ENCODE measurements around the gene ADAMTSL2.

Gene ADAMTSL2

DNA sequence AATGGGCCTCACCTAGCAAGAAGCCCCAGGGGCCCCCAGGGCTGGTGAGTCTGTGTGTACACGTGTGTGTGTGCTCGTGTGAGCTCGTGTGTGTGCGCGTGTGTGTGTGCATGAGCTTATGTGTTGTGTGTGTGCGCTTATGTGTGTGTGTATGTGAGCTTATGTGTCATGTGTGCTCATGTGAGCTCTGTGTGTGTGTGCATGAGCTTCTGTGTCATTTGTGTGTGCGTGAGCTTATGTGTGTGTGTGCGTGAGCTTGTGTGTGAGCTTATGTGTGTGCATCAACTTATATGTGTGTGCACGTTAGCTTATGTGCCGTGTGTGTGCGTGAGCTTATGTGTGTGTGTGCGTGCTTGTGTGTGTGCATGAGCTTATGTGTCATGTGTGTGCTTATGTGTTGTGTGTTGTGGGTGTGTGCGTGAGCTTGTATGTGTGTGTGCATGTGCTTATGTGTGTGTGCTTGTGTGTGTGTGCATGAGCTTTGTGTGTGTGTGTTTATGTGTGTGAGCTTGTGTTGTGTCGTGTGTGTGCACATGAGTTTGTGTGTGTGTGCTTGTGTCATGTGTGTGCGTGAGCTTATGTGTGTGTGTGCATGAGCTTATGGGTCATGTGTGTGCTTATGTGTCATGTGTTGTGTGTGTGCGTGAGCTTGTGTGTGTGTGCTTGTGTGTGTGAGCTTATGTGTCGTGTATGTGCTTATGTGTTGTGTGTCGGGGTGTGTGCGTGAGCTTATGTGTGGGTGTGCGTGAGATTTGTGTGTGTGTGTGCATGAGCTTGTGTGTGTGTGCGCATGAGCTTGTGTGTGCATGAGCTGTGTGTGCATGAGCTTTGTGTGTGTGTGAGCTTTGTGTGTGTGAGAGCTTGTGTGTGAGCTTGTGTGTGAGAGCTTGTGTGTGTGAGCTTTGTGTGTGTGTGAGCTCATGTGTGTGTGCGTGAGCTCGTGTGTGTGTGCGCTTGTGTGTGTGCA, 38.9 kb upstream of the ADAMTSL2 start:
- no peaks in the 10 kb centered on the region for H3K4me1 Mint-ChIP-seq
- H3K4me3 Mint-ChIP-seq: no peak overlapping the region
- ATAC-seq (no peak), DNase-seq (no peak)
- H3K36me3 Mint-ChIP-seq (ENCODE audit: low read depth): no peaks in the 10 kb centered on the region
- no peaks in the 10 kb centered on the region for H3K27me3 Mint-ChIP-seq
- H3K9me3 Mint-ChIP-seq: no peaks in the 10 kb centered on the region
- H3K27ac Mint-ChIP-seq: no peak overlapping the region

DNA sequence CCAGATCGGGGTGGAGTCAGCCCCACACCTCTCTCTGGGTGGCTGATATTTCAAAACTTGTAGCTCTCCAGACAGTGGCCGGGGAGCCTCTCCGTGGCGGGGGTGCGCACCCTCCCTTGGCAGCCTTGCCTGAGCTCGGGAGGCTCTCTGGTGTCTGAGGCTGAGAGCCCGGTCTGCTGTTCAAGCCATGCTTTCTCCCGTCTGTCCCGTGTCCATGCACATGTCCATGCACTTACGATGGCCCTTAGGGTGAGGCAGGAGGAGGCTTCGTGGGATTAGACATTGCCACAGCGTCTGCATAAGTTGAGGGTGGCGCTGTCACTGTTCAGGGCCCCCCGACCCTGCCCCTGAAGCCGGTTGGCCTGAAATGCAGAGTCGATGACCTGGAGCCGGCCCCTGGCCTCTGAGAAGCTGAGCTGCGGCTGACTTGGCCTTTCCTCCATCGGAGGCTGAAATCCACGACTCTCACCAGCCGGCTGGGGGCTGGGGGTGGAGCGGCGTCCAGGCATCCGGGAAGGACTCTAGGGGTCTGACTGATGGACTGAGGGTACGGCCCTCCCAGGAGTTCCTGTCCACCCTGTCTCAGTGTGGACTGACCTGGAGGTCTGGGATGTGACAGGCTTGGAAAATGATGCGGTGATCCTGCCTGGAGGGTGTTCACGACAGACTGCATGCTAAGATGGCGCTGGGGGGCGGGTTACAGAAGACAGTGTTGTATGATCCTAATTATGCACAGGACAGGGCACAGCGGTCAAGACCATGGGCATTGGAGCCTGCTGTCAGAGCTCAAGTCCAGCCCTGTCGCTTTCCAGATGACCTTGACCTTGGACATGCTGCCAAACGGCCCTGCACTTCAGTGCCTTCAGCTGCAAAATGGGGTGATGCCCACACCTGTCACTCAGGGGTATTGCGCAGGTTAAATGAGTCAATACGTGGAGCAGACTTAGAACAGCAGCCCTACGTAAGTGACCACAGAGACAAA, 37.4 kb upstream of the ADAMTSL2 start:
- no peak overlapping the region for H3K4me3 Mint-ChIP-seq
- H3K4me1 Mint-ChIP-seq: no peaks in the 10 kb centered on the region
- peaks cover 10% of the 10 kb centered on the region for H3K9me3 Mint-ChIP-seq
- no peak overlapping the region for H3K27ac Mint-ChIP-seq
- H3K36me3 Mint-ChIP-seq (ENCODE audit: low read depth): no peaks in the 10 kb centered on the region
- no peaks in the 10 kb centered on the region for H3K27me3 Mint-ChIP-seq
- DNase-seq (no peak), ATAC-seq (no peak)

DNA sequence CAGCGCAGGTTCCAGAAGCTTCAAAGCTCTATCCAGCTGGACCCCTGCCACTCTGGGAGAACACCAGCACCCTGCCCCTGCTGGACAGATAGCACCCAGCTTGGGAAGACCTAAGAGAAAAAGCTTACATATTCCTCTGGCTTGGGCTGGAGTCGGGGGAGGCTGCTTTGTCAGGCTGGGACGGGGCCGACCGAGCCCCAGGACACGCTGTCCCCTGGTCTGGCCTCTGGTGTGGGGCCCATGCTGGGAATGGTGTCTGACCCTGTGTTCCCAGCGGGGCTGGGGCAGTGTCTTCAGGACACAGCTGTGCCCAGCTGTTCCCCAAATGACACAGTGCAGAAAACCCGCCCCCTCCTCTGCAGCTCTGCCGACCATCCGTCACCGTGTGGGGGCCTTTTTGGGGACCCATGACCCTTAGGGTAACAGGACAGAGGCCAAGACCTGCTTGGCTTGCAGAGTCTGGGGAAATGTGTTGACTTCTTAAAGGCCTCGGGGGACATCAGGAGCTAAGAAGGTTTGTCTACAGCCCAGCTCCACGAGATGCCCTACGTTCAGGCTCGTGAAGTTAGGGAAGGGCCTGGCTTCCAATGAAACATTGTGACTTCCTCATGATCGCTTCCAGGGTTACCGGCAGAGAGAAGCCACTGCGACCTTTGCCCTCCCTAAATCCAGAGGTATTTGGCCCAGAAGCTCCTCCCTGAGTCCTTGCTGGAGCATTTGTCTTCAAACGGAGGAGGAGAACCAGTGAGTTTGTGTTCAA, 35.2 kb upstream of the ADAMTSL2 start:
- peaks cover 2% of the 10 kb centered on the region for H3K36me3 Mint-ChIP-seq (ENCODE audit: low read depth)
- no peak overlapping the region for H3K4me3 Mint-ChIP-seq
- peaks cover 17% of the 10 kb centered on the region for H3K9me3 Mint-ChIP-seq
- peaks cover 5% of the 10 kb centered on the region for H3K27me3 Mint-ChIP-seq
- H3K27ac Mint-ChIP-seq: no peak overlapping the region
- H3K4me1 Mint-ChIP-seq: no peaks in the 10 kb centered on the region
- ATAC-seq: no peak
- no peak for DNase-seq

DNA sequence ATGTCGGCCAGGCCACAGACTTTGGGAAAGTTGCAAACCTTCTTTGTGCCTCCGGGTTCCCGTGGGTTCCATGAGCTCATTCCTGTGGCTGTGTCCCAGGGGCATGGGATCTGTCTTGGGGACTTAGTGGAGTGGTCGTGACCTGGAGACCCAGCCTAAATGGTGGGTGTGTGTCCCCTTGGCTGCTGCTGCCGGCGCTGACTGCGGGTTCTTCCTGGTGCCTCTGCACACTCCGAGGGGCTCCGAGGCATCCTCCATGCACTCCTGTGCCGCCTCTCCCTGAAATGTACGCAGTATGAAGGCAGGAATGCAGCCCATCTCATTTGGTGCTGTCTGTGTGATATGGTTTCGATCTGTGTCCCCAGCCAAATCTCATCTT, 34.6 kb upstream of the ADAMTSL2 start:
- Mint-ChIP-seq H3K9me3 (peaks cover 17% of the 10 kb centered on the region), H3K4me3 (no peak overlapping the region), H3K27ac (no peak overlapping the region), H3K27me3 (peaks cover 5% of the 10 kb centered on the region), H3K4me1 (no peaks in the 10 kb centered on the region), H3K36me3 (ENCODE audit: low read depth) (peaks cover 2% of the 10 kb centered on the region)
- no peak for ATAC-seq
- DNase-seq: no peak

DNA sequence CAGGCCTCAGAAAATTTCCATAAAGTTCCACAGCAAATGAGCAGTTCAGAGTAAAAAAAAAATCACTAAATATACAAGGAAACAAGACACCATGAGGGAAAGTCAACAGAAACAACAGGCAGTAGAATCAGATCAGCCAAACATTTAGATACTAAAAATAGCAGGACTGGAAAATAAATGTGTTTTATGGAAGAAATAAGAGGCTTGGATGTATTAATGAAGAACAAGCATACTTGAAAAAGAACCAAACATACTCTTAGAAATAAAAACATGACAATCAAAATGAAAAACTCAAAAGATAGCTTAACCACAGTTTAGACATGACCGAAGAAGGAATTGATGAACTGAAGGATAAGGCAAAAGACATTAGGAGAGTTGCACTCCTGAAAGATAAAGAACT, 32.4 kb upstream of the ADAMTSL2 start:
- DNase-seq: no peak
- Mint-ChIP-seq H3K36me3 (ENCODE audit: low read depth) (peaks cover 2% of the 10 kb centered on the region), H3K4me1 (no peaks in the 10 kb centered on the region), H3K27me3 (peaks cover 5% of the 10 kb centered on the region), H3K4me3 (no peak overlapping the region), H3K27ac (no peak overlapping the region), H3K9me3 (peaks cover 17% of the 10 kb centered on the region)
- ATAC-seq: no peak

DNA sequence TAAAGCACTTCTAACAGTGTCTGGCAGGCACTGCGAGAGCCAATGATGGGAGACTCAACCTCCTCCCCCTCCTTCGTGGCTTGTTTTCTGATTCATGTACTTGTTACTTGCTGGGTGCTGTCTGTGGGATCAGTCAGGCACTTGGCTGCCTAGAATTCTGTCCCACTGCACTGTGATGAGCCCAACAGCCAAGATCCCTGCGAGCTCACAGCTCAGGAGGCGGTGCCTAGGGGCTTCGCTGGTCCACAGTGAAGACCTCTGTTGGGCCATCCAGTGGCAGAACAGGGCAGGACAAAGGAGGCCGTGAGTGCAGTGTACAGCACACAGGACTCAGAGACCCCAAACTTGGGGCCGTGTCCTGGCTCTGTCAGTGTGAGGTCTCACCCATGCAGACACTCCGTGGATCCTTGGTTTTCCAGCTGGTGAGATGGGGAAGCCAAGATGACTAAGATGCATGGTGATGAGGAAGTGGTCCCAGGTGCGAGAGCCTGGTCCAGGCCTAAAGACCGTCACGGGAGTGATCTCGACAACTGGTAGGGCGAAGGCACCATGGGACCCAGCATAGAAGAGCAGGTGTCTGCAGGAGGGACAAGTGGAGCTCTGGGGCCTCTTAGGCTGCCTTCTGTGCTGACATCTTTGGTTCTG, 29.2 kb upstream of the ADAMTSL2 start:
- H3K36me3 Mint-ChIP-seq (ENCODE audit: low read depth): peaks cover 2% of the 10 kb centered on the region
- no peak overlapping the region for H3K27ac Mint-ChIP-seq
- ATAC-seq: no peak
- H3K4me3 Mint-ChIP-seq: no peak overlapping the region
- DNase-seq: no peak
- H3K27me3 Mint-ChIP-seq: peaks cover 5% of the 10 kb centered on the region
- peaks cover 15% of the 10 kb centered on the region for H3K4me1 Mint-ChIP-seq
- H3K9me3 Mint-ChIP-seq: peaks cover 17% of the 10 kb centered on the region

DNA sequence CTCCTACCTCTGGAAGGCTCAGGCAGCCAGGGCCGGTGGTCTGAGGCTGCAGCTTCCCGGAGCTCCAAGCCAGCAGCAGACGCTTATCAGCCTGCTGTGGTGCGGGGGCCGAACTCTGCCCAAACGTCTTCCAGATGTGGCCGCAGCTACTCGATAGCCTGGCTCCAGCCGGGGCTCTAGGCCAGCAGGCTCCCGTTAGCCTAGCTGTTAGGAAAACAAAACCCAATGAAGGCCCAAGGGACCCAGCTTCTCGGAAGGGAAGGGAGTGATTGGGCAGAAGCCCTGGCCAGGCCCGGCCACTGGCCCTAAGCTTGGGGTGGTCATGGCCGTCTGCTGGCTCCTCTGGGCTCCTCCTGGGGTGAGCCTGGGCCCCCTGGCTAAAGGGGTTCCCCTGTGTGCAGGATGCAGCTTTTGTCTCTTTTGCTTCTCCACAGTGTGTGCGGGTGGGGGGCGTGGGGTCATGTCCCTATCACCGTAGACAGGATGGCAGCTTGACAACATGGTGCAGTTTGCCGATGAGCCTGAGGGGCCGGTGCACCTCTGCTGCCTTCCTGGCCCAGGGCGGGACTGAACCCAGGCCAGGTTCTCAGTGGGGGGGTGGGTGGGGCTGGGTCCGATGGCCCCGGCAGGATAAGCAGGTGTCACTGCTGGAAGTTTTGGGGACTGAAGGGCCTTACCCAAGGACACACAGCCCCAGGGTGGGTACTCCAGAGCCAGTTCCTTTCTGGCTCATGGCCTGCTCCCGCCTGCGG, 28.4 kb upstream of the ADAMTSL2 start:
- no peak overlapping the region for H3K4me3 Mint-ChIP-seq
- H3K9me3 Mint-ChIP-seq: peaks cover 15% of the 10 kb centered on the region
- H3K36me3 Mint-ChIP-seq (ENCODE audit: low read depth): peaks cover 2% of the 10 kb centered on the region
- peaks cover 5% of the 10 kb centered on the region for H3K27me3 Mint-ChIP-seq
- peaks cover 15% of the 10 kb centered on the region for H3K4me1 Mint-ChIP-seq
- DNase-seq (no peak), ATAC-seq (no peak)
- no peak overlapping the region for H3K27ac Mint-ChIP-seq

DNA sequence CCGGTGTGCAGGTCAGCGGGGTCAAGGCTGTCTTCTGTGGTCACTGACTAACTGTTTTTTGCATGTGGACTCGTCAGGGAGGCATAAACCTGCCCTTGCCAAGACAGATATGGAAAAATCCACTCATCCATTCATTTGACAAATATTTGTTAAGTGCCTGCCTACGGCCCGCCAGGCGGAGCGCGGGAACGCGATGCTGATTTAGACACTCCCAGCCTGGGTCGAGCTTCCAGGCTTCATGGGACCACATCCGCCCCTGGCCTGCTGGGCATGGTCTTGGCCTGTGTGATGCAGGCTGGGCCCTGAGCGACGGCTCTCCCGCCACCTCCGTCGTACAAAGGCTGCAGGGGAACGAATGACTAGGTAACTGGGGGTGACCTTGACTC, 27.9 kb upstream of the ADAMTSL2 start:
- peaks cover 2% of the 10 kb centered on the region for H3K36me3 Mint-ChIP-seq (ENCODE audit: low read depth)
- peaks cover 15% of the 10 kb centered on the region for H3K4me1 Mint-ChIP-seq
- H3K27ac Mint-ChIP-seq: no peak overlapping the region
- ATAC-seq: no peak
- H3K4me3 Mint-ChIP-seq: no peak overlapping the region
- DNase-seq: no peak
- peaks cover 11% of the 10 kb centered on the region for H3K9me3 Mint-ChIP-seq
- peaks cover 5% of the 10 kb centered on the region for H3K27me3 Mint-ChIP-seq

DNA sequence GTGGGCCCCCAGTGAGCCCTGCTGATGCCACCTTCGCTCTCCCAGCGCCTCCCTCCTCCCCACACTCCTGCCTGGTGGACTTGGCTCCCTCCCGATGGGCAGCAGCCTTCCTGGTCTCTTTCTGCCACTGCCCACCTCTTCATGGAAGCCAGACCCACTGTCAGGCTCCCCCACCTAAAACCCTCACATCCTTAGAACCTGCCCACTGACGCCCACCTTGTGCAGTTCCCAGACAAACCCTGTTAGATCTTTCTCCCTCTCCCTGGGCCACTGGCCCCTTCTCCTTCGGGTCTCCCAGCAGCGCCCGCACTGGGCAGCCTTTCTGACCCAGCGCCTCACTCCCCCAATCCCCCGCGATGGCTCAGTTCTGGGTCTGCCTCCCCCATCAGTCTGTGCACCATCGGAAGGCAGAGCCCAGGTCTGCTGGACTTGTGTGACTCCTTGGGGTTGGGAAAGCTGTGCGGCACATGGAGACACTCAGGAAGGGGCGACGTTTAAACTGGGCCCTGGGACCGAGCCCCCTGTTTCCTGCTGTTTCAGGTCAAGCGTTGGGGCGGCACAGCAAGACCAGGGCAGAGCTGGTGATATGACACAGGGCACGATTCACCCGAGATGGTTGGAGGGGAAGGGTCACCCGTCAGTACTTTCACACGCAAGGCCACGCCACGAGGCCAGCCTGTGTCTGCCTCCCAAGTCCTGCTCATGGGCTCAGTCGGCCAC, 27.1 kb upstream of the ADAMTSL2 start:
- no peaks in the 10 kb centered on the region for H3K36me3 Mint-ChIP-seq (ENCODE audit: low read depth)
- DNase-seq: no peak
- no peak overlapping the region for H3K4me3 Mint-ChIP-seq
- H3K27ac Mint-ChIP-seq: no peak overlapping the region
- no peak for ATAC-seq
- H3K4me1 Mint-ChIP-seq: peaks cover 15% of the 10 kb centered on the region
- H3K27me3 Mint-ChIP-seq: peaks cover 3% of the 10 kb centered on the region
- H3K9me3 Mint-ChIP-seq: peaks cover 4% of the 10 kb centered on the region

DNA sequence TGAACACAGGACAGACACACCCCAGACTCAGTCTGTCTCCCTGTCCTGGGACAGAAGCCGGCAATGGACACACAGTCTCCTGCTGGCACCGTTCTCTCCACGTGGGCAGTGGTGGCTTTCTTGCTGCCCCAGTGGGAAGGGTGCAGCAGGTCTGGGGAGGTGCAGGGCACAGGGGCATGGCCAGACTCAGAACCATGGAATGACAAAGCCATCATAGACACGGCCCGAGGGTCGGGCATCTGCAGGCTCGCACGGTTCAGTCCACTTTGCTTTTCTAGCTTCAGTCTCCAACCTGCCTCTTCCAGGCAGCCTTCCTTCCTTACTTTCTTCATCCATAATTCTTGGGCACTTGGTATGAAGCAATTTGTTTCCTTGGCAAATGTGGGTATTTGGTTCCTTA, 26.5 kb upstream of the ADAMTSL2 start:
- no peak overlapping the region for H3K27ac Mint-ChIP-seq
- H3K36me3 Mint-ChIP-seq (ENCODE audit: low read depth): no peaks in the 10 kb centered on the region
- no peaks in the 10 kb centered on the region for H3K27me3 Mint-ChIP-seq
- no peak for ATAC-seq
- H3K9me3 Mint-ChIP-seq: no peaks in the 10 kb centered on the region
- H3K4me3 Mint-ChIP-seq: no peak overlapping the region
- peaks cover 15% of the 10 kb centered on the region for H3K4me1 Mint-ChIP-seq
- no peak for DNase-seq

DNA sequence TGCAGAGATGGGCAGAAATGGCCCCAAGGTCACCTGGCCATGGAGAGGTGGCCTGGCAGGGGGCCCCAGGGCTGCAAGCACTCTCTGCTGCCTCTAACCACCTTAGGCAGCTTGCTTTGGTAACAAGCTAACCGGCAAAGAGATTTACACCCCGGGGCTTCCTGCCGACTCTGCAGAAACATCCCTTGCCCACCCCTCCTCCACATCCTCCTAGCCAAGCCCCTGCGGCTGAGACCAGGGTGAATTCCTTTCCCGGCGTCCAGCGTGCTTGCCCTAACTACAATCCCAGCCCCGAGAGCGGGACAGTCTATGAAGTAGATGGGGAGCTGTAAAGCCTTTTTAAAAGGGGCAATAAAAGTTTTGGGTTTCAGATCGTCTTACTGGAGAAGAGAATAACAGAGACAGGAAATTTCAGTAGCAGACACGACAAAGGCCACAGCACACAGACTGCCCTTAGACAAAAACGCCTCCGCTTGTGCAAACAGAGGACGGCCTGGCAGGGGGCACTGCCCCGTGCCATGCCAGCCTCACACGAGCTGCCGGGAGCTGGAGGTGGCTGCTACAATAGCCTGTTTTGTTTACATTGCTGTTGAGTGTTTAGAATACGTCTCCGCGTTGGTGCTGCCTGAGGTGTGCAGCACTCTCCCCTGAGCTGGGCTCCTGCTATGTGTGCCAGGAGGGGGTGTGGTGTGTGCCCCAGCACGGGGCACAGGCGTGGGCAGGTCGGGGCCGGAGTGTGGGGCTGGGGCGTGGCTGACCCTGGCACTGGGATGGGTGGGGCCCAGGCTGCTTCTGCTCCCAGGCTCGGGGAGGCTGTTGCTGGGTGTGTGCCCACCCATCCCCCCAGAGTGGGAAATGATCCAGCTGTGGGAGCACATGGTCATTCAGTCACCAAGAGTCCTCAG, 25.1 kb upstream of the ADAMTSL2 start:
- no peak overlapping the region for H3K27ac Mint-ChIP-seq
- no peaks in the 10 kb centered on the region for H3K9me3 Mint-ChIP-seq
- no peaks in the 10 kb centered on the region for H3K36me3 Mint-ChIP-seq (ENCODE audit: low read depth)
- no peaks in the 10 kb centered on the region for H3K27me3 Mint-ChIP-seq
- H3K4me3 Mint-ChIP-seq: peak overlapping the region; percentile 30
- H3K4me1 Mint-ChIP-seq: peaks cover 15% of the 10 kb centered on the region
- ATAC-seq: no peak
- no peak for DNase-seq

DNA sequence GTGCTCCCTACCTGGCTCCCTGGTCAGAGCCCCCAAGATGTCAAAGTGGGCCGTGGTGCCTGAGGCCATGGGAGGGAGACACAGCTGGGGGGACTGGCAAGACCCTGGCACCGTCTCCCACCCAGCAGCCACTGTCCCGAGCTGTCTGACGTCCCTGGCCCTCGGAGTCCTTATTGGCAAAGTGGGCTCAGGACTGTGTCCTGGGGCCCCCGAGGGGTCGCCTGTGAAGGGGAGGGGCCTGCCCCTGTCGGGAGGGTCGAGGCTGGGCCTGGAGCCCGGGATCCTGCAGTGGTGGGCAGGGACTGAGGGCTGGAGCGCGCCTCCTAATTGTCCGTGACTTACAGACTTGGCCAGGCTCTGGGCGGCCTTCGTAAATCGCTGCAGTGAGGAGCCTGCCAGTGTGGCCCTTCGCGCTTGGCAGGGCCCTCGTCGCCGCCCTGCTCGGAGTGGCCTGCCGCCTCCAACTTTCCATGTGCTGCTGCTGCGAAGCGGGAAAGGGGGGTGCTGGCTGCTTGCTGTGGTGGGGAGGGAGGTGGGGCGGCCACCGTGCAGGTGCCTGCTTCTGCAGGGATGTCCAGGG, 23.5 kb upstream of the ADAMTSL2 start:
- H3K27me3 Mint-ChIP-seq: no peaks in the 10 kb centered on the region
- DNase-seq: no peak
- H3K36me3 Mint-ChIP-seq (ENCODE audit: low read depth): no peaks in the 10 kb centered on the region
- H3K4me3 Mint-ChIP-seq: no peak overlapping the region
- peaks cover 15% of the 10 kb centered on the region for H3K4me1 Mint-ChIP-seq
- H3K27ac Mint-ChIP-seq: no peak overlapping the region
- H3K9me3 Mint-ChIP-seq: no peaks in the 10 kb centered on the region
- no peak for ATAC-seq
